HEK293 (cell line): ENCODE data around the gene DDIAS.

Source experiments
- CTCF ChIA-PET: fragments of 350-600 bp; formaldehyde crosslinking; extraction: SDS; loops from one replicate; lab custom pipeline; 2021; ENCODE audit warnings: antibody characterized with exemption; lab: Yijun Ruan, JAX
- POLR2A ChIA-PET: fragments of 300-600 bp; formaldehyde crosslinking; extraction: SDS; loops from one replicate; lab custom pipeline; 2020; ENCODE audit warnings: antibody characterized with exemption, inconsistent platforms; lab: Yijun Ruan, JAX
- H3K27ac ChIP-seq: fragments of 200-500 bp; sonication (Bioruptor generic); 2 replicates; pipeline ENCODE4 v1.5.1; 2014; ENCODE audit warnings: low read depth, low read length, control low read depth, inconsistent platforms; ENCODE audit errors: extremely low read depth
- H3K36me3 ChIP-seq, 2 experiments: fragments of 200-500 bp in 1 of 2; sonication (Bioruptor generic) in 1 of 2; 1 replicate in 1 of 2; 2 replicates in 1 of 2; pipeline ENCODE4 v1.5.1; 2014 to 2017; ENCODE audit warnings: inconsistent platforms in 2 of 2, low read length in 2 of 2; ENCODE audit not compliant: control insufficient read depth in 2 of 2, insufficient read depth in 1 of 2
- H3K4me1 ChIP-seq: fragments of 200-500 bp; sonication (Bioruptor generic); 2 replicates; pipeline ENCODE4 v1.5.1; 2014; ENCODE audit warnings: mild to moderate bottlenecking, low read length, inconsistent platforms; ENCODE audit not compliant: control insufficient read depth, insufficient read depth
- H3K4me3 ChIP-seq: 2 replicates; pipeline ENCODE4 v1.5.1; 2011; ENCODE audit warnings: low read depth, mild to moderate bottlenecking, control low read depth, low read length, moderate library complexity
- H3K9me3 ChIP-seq: fragments of 200-500 bp; sonication (Bioruptor generic); 2 replicates; pipeline ENCODE4 v1.5.1; 2014; ENCODE audit warnings: low read depth, low read length, inconsistent platforms; ENCODE audit not compliant: control insufficient read depth, insufficient read depth
- GLI4 ChIP-seq: fragments of 450-650 bp; formaldehyde crosslinking; IDR thresholded peaks from 2 replicates; pipeline ENCODE4 v1.5.1; 2016; ENCODE audit warnings: missing biosample characterization, missing genetic modification characterization
- MZF1 ChIP-seq: fragments of 450-650 bp; formaldehyde crosslinking; IDR thresholded peaks from 2 replicates; pipeline ENCODE4 v1.5.1; 2017; ENCODE audit warnings: missing biosample characterization, missing genetic modification characterization, borderline replicate concordance
- OSR2 ChIP-seq: fragments of 450-650 bp; formaldehyde crosslinking; IDR thresholded peaks from 2 replicates; pipeline ENCODE4 v1.5.1; 2016; ENCODE audit warnings: missing biosample characterization, missing genetic modification characterization
- SALL2 ChIP-seq: fragments of 450-650 bp; formaldehyde crosslinking; IDR thresholded peaks from 2 replicates; pipeline ENCODE4 v1.5.0; 2017; ENCODE audit warnings: missing biosample characterization, mild to moderate bottlenecking, missing genetic modification characterization, borderline replicate concordance
- SCRT1 ChIP-seq: fragments of 450-650 bp; formaldehyde crosslinking; IDR thresholded peaks from 2 replicates; pipeline ENCODE4 v1.5.1; 2016; ENCODE audit warnings: missing biosample characterization, missing genetic modification characterization, borderline replicate concordance
- SP7 ChIP-seq: fragments of 450-650 bp; formaldehyde crosslinking; IDR thresholded peaks from 2 replicates; pipeline ENCODE4 v1.5.1; 2016; ENCODE audit warnings: missing biosample characterization, missing genetic modification characterization
- ZBTB48 ChIP-seq: fragments of 450-650 bp; formaldehyde crosslinking; IDR thresholded peaks from 2 replicates; pipeline ENCODE4 v1.5.1; 2016; ENCODE audit warnings: missing biosample characterization, missing genetic modification characterization
- ZFP3 ChIP-seq: fragments of 450-650 bp; formaldehyde crosslinking; IDR thresholded peaks from 2 replicates; pipeline ENCODE4 v1.5.1; 2016; ENCODE audit warnings: low read depth, missing biosample characterization, missing genetic modification characterization
- ZNF112 ChIP-seq: fragments of 450-650 bp; formaldehyde crosslinking; IDR thresholded peaks from 2 replicates; pipeline ENCODE4 v1.5.0; 2017; ENCODE audit warnings: missing biosample characterization, missing genetic modification characterization
- ZNF202 ChIP-seq: fragments of 450-650 bp; formaldehyde crosslinking; IDR thresholded peaks from 2 replicates; pipeline ENCODE4 v1.5.1; 2016; ENCODE audit warnings: missing biosample characterization, missing genetic modification characterization, borderline replicate concordance
- ZNF24 ChIP-seq: fragments of 450-650 bp; formaldehyde crosslinking; IDR thresholded peaks from 2 replicates; pipeline ENCODE4 v1.5.1; 2016; ENCODE audit warnings: missing biosample characterization, missing genetic modification characterization
- ZNF266 ChIP-seq: fragments of 450-650 bp; formaldehyde crosslinking; IDR thresholded peaks from 2 replicates; pipeline ENCODE4 v1.5.1; 2016; ENCODE audit warnings: missing biosample characterization, missing genetic modification characterization, low read depth
- ZNF302 ChIP-seq: fragments of 450-650 bp; formaldehyde crosslinking; IDR thresholded peaks from 2 replicates; pipeline ENCODE4 v1.5.1; 2016; ENCODE audit warnings: missing biosample characterization, missing genetic modification characterization, low read depth
- ZNF311 ChIP-seq: fragments of 450-650 bp; formaldehyde crosslinking; IDR thresholded peaks from 2 replicates; pipeline ENCODE4 v1.5.1; 2017; ENCODE audit warnings: missing biosample characterization, missing genetic modification characterization, borderline replicate concordance
- ZNF350 ChIP-seq: fragments of 450-650 bp; formaldehyde crosslinking; IDR thresholded peaks from 2 replicates; pipeline ENCODE4 v1.5.0; 2017; ENCODE audit warnings: missing biosample characterization, mild to moderate bottlenecking, missing genetic modification characterization
- ZNF416 ChIP-seq: fragments of 450-650 bp; formaldehyde crosslinking; IDR thresholded peaks from 2 replicates; pipeline ENCODE4 v1.5.1; 2016; ENCODE audit warnings: missing biosample characterization, missing genetic modification characterization
- ZNF48 ChIP-seq: fragments of 450-650 bp; formaldehyde crosslinking; IDR thresholded peaks from 2 replicates; pipeline ENCODE4 v1.5.1; 2016; ENCODE audit warnings: missing biosample characterization, missing genetic modification characterization
- ZNF580 ChIP-seq: fragments of 450-650 bp; formaldehyde crosslinking; IDR thresholded peaks from 2 replicates; pipeline ENCODE4 v1.5.1; 2016; ENCODE audit warnings: missing biosample characterization, missing genetic modification characterization
- ZNF707 ChIP-seq: fragments of 450-650 bp; formaldehyde crosslinking; IDR thresholded peaks from 2 replicates; pipeline ENCODE4 v1.5.1; 2016; ENCODE audit warnings: missing biosample characterization, missing genetic modification characterization
- ZNF747 ChIP-seq: fragments of 450-650 bp; formaldehyde crosslinking; IDR thresholded peaks from 2 replicates; pipeline ENCODE4 v1.5.1; 2016; ENCODE audit warnings: missing biosample characterization, missing genetic modification characterization
- ZNF776 ChIP-seq: fragments of 450-650 bp; formaldehyde crosslinking; IDR thresholded peaks from 2 replicates; pipeline ENCODE4 v1.5.0; 2017; ENCODE audit warnings: missing biosample characterization, missing genetic modification characterization, borderline replicate concordance
- ZSCAN4 ChIP-seq: fragments of 450-650 bp; formaldehyde crosslinking; IDR thresholded peaks from 2 replicates; pipeline ENCODE4 v1.5.1; 2017; ENCODE audit warnings: missing biosample characterization, missing genetic modification characterization
- TF ChIP-seq, protein P1 (sequence below): fragments of 450-650 bp; formaldehyde crosslinking; IDR thresholded peaks from 2 replicates; pipeline ENCODE4 v1.5.1; 2016; ENCODE audit warnings: missing biosample characterization, missing genetic modification characterization
- TF ChIP-seq, protein P2 (sequence below): fragments of 450-650 bp; formaldehyde crosslinking; IDR thresholded peaks from 2 replicates; pipeline ENCODE4 v1.5.1; 2016; ENCODE audit warnings: missing biosample characterization, missing genetic modification characterization

DDIAS gene

GRCh38 chr11:82975882-82976281 lies 74.3 kb downstream of the DDIAS start:
- ChIA-PET CTCF (no interaction called here), POLR2A (no interaction called here)
- Histone ChIP-seq H3K27ac (no peak overlapping the region), H3K36me3 (no peaks in the 10 kb centered on the region), H3K9me3 (no peaks in the 10 kb centered on the region), H3K4me3 (no peak overlapping the region)
- TF ChIP-seq ZNF311 (tag by site-specific recombination) = no peak
- no peak for TF ChIP-seq GLI4 (tag by site-specific recombination)
- no peak for TF ChIP-seq MZF1 (tag by site-specific recombination)
- no peak for TF ChIP-seq ZNF302 (tag by site-specific recombination)
- no peak for TF ChIP-seq ZNF350
- no peak for TF ChIP-seq ZBTB48
- no peak for TF ChIP-seq SALL2
- TF ChIP-seq ZNF48 (tag by site-specific recombination) = no peak
- TF ChIP-seq OSR2 (tag by site-specific recombination) = no peak
- no peak for TF ChIP-seq ZNF24 (tag by site-specific recombination)
- no peak for TF ChIP-seq ZNF776
- TF ChIP-seq ZNF202 (tag by site-specific recombination) = no peak
- TF ChIP-seq ZNF707 (tag by site-specific recombination) = no peak
- TF ChIP-seq SCRT1 = no peak
- TF ChIP-seq ZFP3 (tag by site-specific recombination) = no peak
- TF ChIP-seq ZSCAN4 (tag by site-specific recombination) = no peak
- TF ChIP-seq, protein P1, sequence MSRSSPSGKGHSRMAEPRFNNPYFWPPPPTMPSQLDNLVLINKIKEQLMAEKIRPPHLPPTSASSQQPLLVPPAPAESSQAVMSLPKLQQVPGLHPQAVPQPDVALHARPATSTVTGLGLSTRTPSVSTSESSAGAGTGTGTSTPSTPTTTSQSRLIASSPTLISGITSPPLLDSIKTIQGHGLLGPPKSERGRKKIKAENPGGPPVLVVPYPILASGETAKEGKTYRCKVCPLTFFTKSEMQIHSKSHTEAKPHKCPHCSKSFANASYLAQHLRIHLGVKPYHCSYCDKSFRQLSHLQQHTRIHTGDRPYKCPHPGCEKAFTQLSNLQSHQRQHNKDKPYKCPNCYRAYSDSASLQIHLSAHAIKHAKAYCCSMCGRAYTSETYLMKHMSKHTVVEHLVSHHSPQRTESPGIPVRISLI (tag by site-specific recombination) = no peak
- no peak for TF ChIP-seq ZNF266 (tag by site-specific recombination)
- TF ChIP-seq, all 188 proteins: peak for 0
- no peaks in the 10 kb centered on the region for H3K4me1 ChIP-seq

DNA sequence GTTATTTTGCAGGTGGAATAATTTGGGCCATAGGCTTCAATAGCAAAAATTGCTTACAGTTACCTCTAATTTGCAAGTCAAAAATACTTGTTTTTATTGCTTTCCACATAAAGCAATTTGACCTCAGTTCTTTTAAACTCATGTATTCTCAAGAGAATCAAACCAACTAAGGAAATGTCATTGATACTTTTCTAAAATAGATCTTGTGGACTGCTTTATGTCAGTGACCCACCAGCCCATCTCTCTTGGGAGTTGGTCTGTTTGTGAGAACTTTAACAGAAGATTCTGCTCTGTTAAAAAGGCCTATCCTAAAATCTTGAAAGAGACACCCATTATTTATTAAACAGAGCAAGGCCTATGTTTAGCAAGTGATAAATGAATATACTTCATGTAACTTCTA lies 75.2 kb downstream of the DDIAS start:
- Histone ChIP-seq H3K4me1 (no peaks in the 10 kb centered on the region), H3K4me3 (no peak overlapping the region), H3K27ac (no peak overlapping the region), H3K9me3 (no peaks in the 10 kb centered on the region)
- CTCF ChIA-PET = no interaction called here
- TF ChIP-seq ZNF416 (tag by site-specific recombination) = no peak
- TF ChIP-seq ZNF112 (tag by site-specific recombination) = no peak
- TF ChIP-seq ZNF580 (tag by site-specific recombination) = no peak
- no peak for TF ChIP-seq SP7 (tag by site-specific recombination)
- TF ChIP-seq, protein P2, sequence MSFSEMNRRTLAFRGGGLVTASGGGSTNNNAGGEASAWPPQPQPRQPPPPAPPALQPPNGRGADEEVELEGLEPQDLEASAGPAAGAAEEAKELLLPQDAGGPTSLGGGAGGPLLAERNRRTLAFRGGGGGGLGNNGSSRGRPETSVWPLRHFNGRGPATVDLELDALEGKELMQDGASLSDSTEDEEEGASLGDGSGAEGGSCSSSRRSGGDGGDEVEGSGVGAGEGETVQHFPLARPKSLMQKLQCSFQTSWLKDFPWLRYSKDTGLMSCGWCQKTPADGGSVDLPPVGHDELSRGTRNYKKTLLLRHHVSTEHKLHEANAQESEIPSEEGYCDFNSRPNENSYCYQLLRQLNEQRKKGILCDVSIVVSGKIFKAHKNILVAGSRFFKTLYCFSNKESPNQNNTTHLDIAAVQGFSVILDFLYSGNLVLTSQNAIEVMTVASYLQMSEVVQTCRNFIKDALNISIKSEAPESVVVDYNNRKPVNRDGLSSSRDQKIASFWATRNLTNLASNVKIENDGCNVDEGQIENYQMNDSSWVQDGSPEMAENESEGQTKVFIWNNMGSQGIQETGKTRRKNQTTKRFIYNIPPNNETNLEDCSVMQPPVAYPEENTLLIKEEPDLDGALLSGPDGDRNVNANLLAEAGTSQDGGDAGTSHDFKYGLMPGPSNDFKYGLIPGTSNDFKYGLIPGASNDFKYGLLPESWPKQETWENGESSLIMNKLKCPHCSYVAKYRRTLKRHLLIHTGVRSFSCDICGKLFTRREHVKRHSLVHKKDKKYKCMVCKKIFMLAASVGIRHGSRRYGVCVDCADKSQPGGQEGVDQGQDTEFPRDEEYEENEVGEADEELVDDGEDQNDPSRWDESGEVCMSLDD = no peak
- TF ChIP-seq ZNF747 (tag by site-specific recombination) = no peak
- TF ChIP-seq, all 188 proteins: peak for 0
- POLR2A ChIA-PET = no interaction called here
- H3K36me3 ChIP-seq = no peaks in the 10 kb centered on the region
